Kidney tubule cell (primary cell): ENCODE results near the gene ZEB2.

Experiments
- DNase-seq: peaks from one replicate; pipeline ENCODE4 v3.0.0-alpha.2; 2018; ENCODE audit warnings: low spot score

The ZEB2 gene

GRCh38 chr2:144528108-144528507, 8.2 kb upstream of the ZEB2 start:
- no peak for DNase-seq

- DNase-seq = no peak
These were observed 6.9 kb upstream of the ZEB2 start for GRCh38 chr2:144526831-144527230.

GRCh38 chr2:144524118-144525009, 4.4 kb upstream of the ZEB2 start:
- no peak for DNase-seq

- no peak for DNase-seq
These were observed 3.7 kb upstream of the ZEB2 start for GRCh38 chr2:144523596-144524117.

GRCh38 chr2:144522897-144523595, 3.1 kb upstream of the ZEB2 start:
- no peak for DNase-seq

- no peak for DNase-seq
These were observed 2.4 kb upstream of the ZEB2 start for GRCh38 chr2:144522176-144522896.

- no peak for DNase-seq
These were observed 1.8 kb upstream of the ZEB2 start for GRCh38 chr2:144521686-144522085.

- DNase-seq = peak; percentile 37
These were observed 1.0 kb upstream of the ZEB2 start for GRCh38 chr2:144520756-144521487.

GRCh38 chr2:144519597-144519933, 354 bp downstream of the ZEB2 start:
- no peak for DNase-seq

- DNase-seq = no peak
These were observed 947 bp downstream of the ZEB2 start for GRCh38 chr2:144518748-144519596.

GRCh38 chr2:144517866-144518747, 1.8 kb downstream of the ZEB2 start:
- no peak for DNase-seq

- DNase-seq = peak; percentile 93
These were observed 2.7 kb downstream of the ZEB2 start for GRCh38 chr2:144516981-144517865.

GRCh38 chr2:144516411-144516980, 3.4 kb downstream of the ZEB2 start:
- no peak for DNase-seq

- DNase-seq = peak; percentile 44
These were observed 4.1 kb downstream of the ZEB2 start for GRCh38 chr2:144515696-144516410.

- DNase-seq = no peak
These were observed 4.7 kb downstream of the ZEB2 start for GRCh38 chr2:144515099-144515695.

- no peak for DNase-seq
These were observed 5.3 kb downstream of the ZEB2 start for GRCh38 chr2:144514616-144515091.

GRCh38 chr2:144513388-144514101, 6.4 kb downstream of the ZEB2 start:
- DNase-seq = peak; percentile 80
